ENCODE data around the gene DUS1L. TPM values are rescaled to one million over a fixed set of nuclear protein-coding genes. Genes with fewer than 3 reads are reported as not detected.

The DUS1L gene
- total and polyA plus RNA-seq, 2 experiments from 2014 or later: 66.0 to 122 TPM

- peaks cover 11% of the 10 kb centered on the region for H3K4me1 Mint-ChIP-seq
- H3K27me3 Mint-ChIP-seq (ENCODE audit: insufficient read depth, low read depth, poor library complexity): peaks cover 6% of the 10 kb centered on the region
- DNase-seq (ENCODE audit: low spot score) (no peak), ATAC-seq (no peak)
- H3F3A ChIP-seq (replicated peaks; ENCODE audit: low read depth): no peaks in the 10 kb centered on the region
- peaks cover 8% of the 10 kb centered on the region for H3K36me3 Mint-ChIP-seq (ENCODE audit: low read depth)
- H3K36me3 ChIP-seq (ENCODE audit: insufficient read depth): no peaks in the 10 kb centered on the region
- no peak overlapping the region; the same call in 1 of the 2 replicates for H3K27ac Mint-ChIP-seq
- TF ChIP-seq STAT1 (IDR thresholded peaks at IDR 0.05; ENCODE audit: unreplicated experiment): no peak
- TF ChIP-seq ZNF114 (CRISPR knock-in tag; IDR thresholded peaks at IDR 0.05): no peak
- no peak for TF ChIP-seq NANOG (IDR thresholded peaks at IDR 0.05; ENCODE audit: borderline replicate concordance)
- TF ChIP-seq POLR2AphosphoS5 (IDR thresholded peaks at IDR 0.05; ENCODE audit: low read depth): no peak
- TF ChIP-seq, protein P1, sequence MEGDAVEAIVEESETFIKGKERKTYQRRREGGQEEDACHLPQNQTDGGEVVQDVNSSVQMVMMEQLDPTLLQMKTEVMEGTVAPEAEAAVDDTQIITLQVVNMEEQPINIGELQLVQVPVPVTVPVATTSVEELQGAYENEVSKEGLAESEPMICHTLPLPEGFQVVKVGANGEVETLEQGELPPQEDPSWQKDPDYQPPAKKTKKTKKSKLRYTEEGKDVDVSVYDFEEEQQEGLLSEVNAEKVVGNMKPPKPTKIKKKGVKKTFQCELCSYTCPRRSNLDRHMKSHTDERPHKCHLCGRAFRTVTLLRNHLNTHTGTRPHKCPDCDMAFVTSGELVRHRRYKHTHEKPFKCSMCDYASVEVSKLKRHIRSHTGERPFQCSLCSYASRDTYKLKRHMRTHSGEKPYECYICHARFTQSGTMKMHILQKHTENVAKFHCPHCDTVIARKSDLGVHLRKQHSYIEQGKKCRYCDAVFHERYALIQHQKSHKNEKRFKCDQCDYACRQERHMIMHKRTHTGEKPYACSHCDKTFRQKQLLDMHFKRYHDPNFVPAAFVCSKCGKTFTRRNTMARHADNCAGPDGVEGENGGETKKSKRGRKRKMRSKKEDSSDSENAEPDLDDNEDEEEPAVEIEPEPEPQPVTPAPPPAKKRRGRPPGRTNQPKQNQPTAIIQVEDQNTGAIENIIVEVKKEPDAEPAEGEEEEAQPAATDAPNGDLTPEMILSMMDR (conservative IDR thresholded peaks at IDR 0.05; ENCODE audit: low read depth in 2 of 2): no peak
- TF ChIP-seq REST (IDR thresholded peaks at IDR 0.05; ENCODE audit: unreplicated experiment): no peak
- TF ChIP-seq, protein P2, sequence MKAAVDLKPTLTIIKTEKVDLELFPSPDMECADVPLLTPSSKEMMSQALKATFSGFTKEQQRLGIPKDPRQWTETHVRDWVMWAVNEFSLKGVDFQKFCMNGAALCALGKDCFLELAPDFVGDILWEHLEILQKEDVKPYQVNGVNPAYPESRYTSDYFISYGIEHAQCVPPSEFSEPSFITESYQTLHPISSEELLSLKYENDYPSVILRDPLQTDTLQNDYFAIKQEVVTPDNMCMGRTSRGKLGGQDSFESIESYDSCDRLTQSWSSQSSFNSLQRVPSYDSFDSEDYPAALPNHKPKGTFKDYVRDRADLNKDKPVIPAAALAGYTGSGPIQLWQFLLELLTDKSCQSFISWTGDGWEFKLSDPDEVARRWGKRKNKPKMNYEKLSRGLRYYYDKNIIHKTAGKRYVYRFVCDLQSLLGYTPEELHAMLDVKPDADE (IDR thresholded peaks at IDR 0.05): no peak
- no peak for TF ChIP-seq JUNB (IDR thresholded peaks at IDR 0.05; ENCODE audit: unreplicated experiment)
- TF ChIP-seq EZH2 (IDR thresholded peaks at IDR 0.05; ENCODE audit: low read depth, unreplicated experiment): no peak
- TF ChIP-seq CREB1 (CRISPR knock-in tag; IDR thresholded peaks at IDR 0.05; ENCODE audit: low read depth): no peak
- no peak for TF ChIP-seq ZNF331 (CRISPR knock-in tag; IDR thresholded peaks at IDR 0.05; ENCODE audit: low read depth)
- no peak for TF ChIP-seq ZNF462 (CRISPR knock-in tag; IDR thresholded peaks at IDR 0.05)
- TF ChIP-seq EZH2phosphoT487 (IDR thresholded peaks at IDR 0.05; ENCODE audit: unreplicated experiment): no peak
- H4K20me1 ChIP-seq (replicated peaks; ENCODE audit: insufficient read depth): no peaks in the 10 kb centered on the region
- no peaks in the 10 kb centered on the region for H3K9me2 ChIP-seq (ENCODE audit: insufficient read depth)
- no peak overlapping the region for H3K4me3 ChIP-seq
- no peak overlapping the region for H3K4me2 ChIP-seq
- no peaks in the 10 kb centered on the region for H3K9me3 Mint-ChIP-seq
- H3K79me2 ChIP-seq (replicated peaks; ENCODE audit: insufficient read depth): no peaks in the 10 kb centered on the region
- H2AFZ ChIP-seq: no peak overlapping the region
- H3K27ac ChIP-seq (ENCODE audit: low read depth): no peak overlapping the region
- H3K4me1 ChIP-seq (ENCODE audit: insufficient read depth): no peaks in the 10 kb centered on the region
- no peaks in the 10 kb centered on the region for H3K27me3 ChIP-seq (ENCODE audit: insufficient read depth)
- H3K4me3 Mint-ChIP-seq: no peak overlapping the region
These were observed 18.7 kb downstream of the DUS1L start for GRCh38 chr17:82046903-82047302.

All from GM23338 (cell line).